Dermis microvascular lymphatic vessel endothelial cell (primary cell): ENCODE results near the gene TAF1D. TPM values are rescaled to one million over a fixed set of nuclear protein-coding genes. Genes with fewer than 3 reads are reported as not detected.
"Not testable (repeated sequence)": the region's sequence is repeated elsewhere in the genome, so short reads cannot be mapped to it uniquely, and the experiment has no call there.

Experiments used
- DNase-seq, 2 donors: peaks; one replicate each; pipeline versions ENCODE4 v3.0.0 to v3.0.0-alpha.2; 2010; ENCODE audit warnings: low read depth in 2 of 2
- total RNA-seq: library from RNA; depleted of rRNA; stranded (reverse); fragments of >200 nt; gene quantifications from 2 replicates; pipeline ENCODE4 v1.2.1, GENCODE V29; 2014

Gene TAF1D
- total RNA-seq, 1 donor from 2014 or later, result 85.4 TPM

DNA sequence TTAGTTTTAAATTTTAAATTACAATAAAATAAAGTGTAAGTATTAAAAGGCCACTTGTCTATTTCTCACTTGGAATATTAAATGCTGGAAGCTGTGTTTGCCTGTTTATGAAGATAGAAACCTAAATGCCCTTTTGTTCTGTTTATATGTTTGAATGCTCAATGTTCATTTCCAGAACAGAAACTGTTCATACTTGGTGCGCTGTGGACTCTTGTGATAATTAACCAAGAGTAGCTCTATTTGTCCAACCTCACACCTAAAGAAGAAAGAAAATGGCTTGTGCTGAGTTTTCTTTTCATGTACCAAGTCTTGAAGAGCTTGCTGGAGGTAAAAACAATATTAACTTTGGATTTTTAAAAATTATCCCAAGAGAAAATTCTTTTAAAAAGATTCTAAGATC is 5.8 kb upstream of the TAF1D start:
- no peak for DNase-seq

DNA sequence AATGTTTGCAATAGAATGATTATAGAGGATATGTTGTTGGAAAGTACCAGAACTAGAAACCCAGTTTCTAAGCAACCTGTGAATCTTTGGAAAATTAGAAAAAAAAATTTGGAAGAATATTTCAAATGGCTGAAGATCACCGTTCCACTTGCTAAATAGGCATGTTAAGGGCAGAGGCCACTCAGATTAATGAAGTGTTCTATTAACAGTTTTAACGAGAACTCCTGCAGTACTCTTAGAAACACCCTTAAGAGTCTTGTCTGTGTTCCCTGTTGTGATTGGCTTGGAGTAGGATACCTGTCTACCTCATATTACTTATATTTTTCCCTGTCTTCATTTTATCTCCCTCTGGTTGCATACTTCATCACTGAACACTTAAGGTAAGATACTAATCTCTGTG is 4.8 kb upstream of the TAF1D start:
- no peak for DNase-seq

GRCh38 chr11:93745005-93745755 is 3.9 kb upstream of the TAF1D start:
- DNase-seq, result not testable (repeated sequence)

DNA sequence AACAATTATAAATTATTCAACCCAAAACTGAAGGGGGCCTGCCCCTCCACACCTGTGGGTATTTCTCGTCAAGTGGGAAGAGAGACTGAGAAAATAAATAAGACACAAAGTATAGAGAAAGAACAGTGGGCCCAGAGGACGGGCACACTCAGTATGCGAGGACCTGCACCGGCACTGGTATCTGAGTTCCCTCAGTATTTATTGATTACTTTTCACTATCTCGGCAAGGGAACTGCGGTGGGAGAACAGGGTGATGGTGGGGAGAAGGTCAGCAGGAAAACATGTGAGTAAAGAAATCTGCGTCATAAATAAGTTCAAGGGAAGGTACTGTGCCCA is 3.3 kb upstream of the TAF1D start:
- no peak for DNase-seq

GRCh38 chr11:93743291-93743690 is 2.0 kb upstream of the TAF1D start:
- no peak for DNase-seq

GRCh38 chr11:93741882-93742226 is 559 bp upstream of the TAF1D start:
- peak; percentile 61 to 75 for DNase-seq

DNA sequence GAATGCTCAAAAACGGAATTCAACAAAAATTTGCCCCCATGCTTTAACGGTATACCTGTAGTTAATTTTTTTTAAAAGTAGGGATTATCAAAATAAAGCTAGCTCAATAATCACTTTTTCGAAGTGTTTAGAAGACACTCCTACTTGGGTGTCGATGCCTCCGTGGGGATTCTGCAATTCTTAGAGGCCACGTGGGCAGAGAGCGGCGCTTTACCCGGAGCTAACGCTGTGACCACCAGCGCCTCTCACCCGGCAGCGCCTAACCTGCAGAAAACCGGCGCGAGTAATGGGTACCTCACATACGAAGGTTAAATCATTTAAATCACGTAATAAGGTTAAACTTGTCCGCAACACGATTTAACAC is 583 bp downstream of the TAF1D start:
- DNase-seq, result peak in 1 of 2 donors; percentile 73

DNA sequence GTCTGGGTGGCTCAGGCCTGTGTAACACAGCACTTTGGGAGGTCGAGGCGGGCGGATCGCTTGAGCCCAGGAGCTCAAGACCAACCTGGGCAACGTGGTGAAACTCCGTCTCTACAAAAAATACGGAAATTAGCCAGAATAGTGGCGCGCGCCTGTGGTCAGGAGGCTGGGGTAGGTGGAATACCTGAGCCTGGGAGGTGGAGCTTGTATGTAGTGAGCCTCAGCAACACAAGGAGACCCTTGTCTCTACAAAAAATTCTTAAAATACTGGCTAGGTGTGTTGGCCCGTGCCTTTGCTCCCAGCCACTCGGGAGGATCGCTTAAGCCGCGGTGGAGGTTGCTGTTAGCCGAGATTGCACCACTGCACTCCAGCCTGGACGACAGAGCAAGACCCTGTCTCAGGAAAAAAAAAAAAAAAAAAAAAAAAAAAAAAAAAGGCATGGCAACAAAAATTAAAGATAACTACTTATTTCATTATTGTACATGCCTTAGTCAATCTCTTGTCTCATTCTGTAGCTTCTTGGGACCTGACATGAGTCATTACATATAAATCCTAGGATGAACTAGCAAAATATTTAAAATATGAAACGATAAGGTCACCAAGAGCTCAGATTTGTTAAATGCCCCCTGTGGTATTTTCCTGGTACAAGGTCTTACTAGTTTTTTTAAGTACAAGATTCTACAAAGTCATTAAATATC is 1.1 kb downstream of the TAF1D start:
- DNase-seq, result peak in 1 of 2 donors; percentile 21

GRCh38 chr11:93738647-93739081 is 2.6 kb downstream of the TAF1D start:
- peak in 1 of 2 donors; percentile 12 for DNase-seq

- peak in 1 of 2 donors; percentile 52 for DNase-seq
Observed at GRCh38 chr11:93737904-93738612, 3.2 kb downstream of the TAF1D start.

- no peak for DNase-seq
Observed at GRCh38 chr11:93736129-93736528, 5.2 kb downstream of the TAF1D start.

- no peak for DNase-seq
Observed at GRCh38 chr11:93735627-93736026, 5.7 kb downstream of the TAF1D start.

GRCh38 chr11:93734427-93735222 is 6.7 kb downstream of the TAF1D start:
- no peak for DNase-seq

- DNase-seq, result no peak
Observed at GRCh38 chr11:93733474-93733873, 7.8 kb downstream of the TAF1D start.

GRCh38 chr11:93732237-93732892 is 8.9 kb downstream of the TAF1D start:
- DNase-seq, result no peak

GRCh38 chr11:93730108-93731107 is 10.9 kb downstream of the TAF1D start:
- DNase-seq, result no peak

- no peak for DNase-seq
Observed at GRCh38 chr11:93729129-93729616, 12.1 kb downstream of the TAF1D start.

- DNase-seq, result no peak
Observed at GRCh38 chr11:93728792-93729128, 12.5 kb downstream of the TAF1D start.

- DNase-seq, result no peak
Observed at GRCh38 chr11:93727985-93728791, 13.1 kb downstream of the TAF1D start.
